Measurements from ENCODE around the gene UBAC2.

GRCh38 chr13:99174533-99175100 lies 26.0 kb upstream of the UBAC2 start:
- TF ChIP-seq POLR2A (IDR thresholded peaks at IDR 0.05) (no peak), CTCF (IDR thresholded peaks at IDR 0.05) (no peak)
